Measurements from ENCODE around the gene PLAGL2. TPM values are rescaled to one million over a fixed set of nuclear protein-coding genes. Genes with fewer than 3 reads are reported as not detected.
"Not testable (repeated sequence)": the region's sequence is repeated elsewhere in the genome, so short reads cannot be mapped to it uniquely, and the experiment has no call there.

Gene PLAGL2, protein sequence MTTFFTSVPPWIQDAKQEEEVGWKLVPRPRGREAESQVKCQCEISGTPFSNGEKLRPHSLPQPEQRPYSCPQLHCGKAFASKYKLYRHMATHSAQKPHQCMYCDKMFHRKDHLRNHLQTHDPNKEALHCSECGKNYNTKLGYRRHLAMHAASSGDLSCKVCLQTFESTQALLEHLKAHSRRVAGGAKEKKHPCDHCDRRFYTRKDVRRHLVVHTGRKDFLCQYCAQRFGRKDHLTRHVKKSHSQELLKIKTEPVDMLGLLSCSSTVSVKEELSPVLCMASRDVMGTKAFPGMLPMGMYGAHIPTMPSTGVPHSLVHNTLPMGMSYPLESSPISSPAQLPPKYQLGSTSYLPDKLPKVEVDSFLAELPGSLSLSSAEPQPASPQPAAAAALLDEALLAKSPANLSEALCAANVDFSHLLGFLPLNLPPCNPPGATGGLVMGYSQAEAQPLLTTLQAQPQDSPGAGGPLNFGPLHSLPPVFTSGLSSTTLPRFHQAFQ
- total RNA-seq = 2.0 and 2.6 TPM in 2 replicates

- DNase-seq (ENCODE audit: low read depth, low spot score) = peak; percentile 43
These were observed at the start of gene PLAGL2, which contains the start of gene POFUT1 for GRCh38 chr20:32207626-32208498. TSS of gene PLAGL2 (minus strand) at chr20:32207743. CDS start at chr20:32202178, 5,565 bp downstream. TSS of gene POFUT1 (plus strand) at chr20:32207880. CDS start at chr20:32207942, 62 bp downstream.

GRCh38 chr20:32252189-32252588, 44.6 kb upstream of the PLAGL2 start:
- DNase-seq (ENCODE audit: low read depth, low spot score) = no peak

DNA sequence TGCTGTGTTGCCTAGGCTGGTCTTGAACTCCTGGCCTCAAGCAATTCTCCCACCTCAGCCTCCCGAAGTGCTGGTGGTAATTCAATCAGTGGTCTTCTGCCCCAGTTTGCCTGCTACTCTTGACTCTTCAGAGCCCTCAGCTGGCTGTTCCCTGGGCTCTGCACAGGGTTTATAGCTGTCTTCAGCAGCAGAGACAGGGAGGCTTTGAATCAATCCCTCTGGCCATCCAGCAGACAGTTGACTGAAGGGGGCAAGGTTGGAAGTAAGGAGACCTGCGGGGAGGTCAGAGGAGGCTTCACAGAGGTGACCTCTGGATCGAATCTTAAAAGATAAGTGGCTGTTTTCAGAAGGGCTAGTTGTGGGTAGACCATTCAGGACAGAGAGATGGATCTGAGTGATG, 43.9 kb upstream of the PLAGL2 start:
- no peak for DNase-seq (ENCODE audit: low read depth, low spot score)

GRCh38 chr20:32249030-32249738, 41.6 kb upstream of the PLAGL2 start:
- no peak for DNase-seq (ENCODE audit: low read depth, low spot score)

DNA sequence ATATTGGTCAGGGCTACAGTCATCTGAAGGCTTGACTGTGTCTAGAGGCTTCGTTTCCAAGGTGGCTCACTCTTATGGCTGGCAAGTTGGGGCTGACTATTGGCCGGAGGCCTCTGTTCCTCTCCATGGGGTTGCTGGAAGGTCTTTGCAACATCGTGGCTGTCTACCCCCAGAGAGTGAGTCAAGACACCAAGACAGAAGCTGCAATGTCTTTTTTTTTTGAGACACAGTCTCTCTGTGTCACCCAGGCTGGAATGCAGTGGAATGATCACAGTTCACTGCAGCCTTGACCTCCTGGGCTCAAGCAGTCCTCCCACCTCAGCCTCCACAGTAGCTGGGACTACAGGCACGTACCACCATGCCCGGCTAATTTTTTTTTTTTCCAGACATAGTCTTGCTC, 40.5 kb upstream of the PLAGL2 start:
- DNase-seq (ENCODE audit: low read depth, low spot score) = no peak

- not testable (repeated sequence) for DNase-seq (ENCODE audit: low read depth, low spot score)
These were observed 38.7 kb upstream of the PLAGL2 start for GRCh38 chr20:32246208-32246607.

- DNase-seq (ENCODE audit: low read depth, low spot score) = no peak
These were observed 37.4 kb upstream of the PLAGL2 start for GRCh38 chr20:32244959-32245358.

DNA sequence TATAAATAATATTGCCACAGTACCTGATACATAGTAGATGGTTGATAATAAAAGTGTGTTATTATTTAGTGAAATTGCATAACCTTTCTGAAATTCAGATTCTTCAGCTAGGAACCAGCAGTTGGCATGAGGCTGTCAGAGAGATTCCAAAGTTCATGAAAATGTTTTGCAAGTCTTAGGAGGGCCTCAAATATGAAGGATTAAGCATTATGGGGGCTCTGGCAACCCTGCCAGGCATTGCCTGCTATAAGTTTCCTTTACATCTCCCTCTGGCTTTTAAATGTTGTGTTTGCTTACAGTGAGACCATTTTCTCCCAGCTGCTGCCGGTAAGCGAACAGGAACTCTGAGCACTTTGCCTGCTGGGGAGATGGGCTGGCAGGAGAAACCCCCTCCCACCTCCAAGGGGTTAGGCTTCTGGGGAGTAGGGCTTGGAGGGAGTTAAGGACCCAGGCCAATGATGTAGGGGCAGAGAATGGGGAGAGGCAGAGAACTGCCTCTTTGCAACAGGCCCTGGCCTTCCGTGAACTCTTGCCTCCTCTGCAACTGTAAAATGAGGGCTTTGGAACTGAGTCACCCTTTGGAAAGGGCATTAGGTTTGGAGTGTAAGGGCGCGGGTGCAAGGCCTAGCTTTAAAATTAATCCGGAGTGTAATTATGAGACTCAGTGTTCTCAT, 36.7 kb upstream of the PLAGL2 start:
- no peak for DNase-seq (ENCODE audit: low read depth, low spot score)

GRCh38 chr20:32241807-32242206, 34.3 kb upstream of the PLAGL2 start:
- DNase-seq (ENCODE audit: low read depth, low spot score) = no peak

DNA sequence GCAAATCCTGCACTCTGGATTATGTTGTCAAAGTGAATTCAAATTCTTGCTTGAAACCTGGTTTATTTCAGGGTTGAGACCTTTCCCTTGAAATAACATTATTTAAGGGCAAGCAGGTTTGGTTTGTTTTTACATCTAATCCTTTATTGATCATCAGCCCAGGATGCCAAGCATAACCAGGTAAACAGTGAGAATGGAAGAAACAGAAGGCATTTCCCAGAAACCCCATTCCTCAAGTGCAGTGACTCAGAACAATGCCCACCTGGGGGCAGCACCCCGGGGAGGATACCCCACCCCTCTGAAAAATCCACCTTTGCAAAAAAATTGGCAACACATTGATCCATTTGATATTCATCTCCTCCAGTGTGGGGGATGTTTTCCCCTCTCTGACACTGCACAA, 32.7 kb upstream of the PLAGL2 start:
- no peak for DNase-seq (ENCODE audit: low read depth, low spot score)

GRCh38 chr20:32238483-32239425, 31.2 kb upstream of the PLAGL2 start:
- DNase-seq (ENCODE audit: low read depth, low spot score) = no peak

- no peak for DNase-seq (ENCODE audit: low read depth, low spot score)
These were observed 29.9 kb upstream of the PLAGL2 start for GRCh38 chr20:32237419-32237818.

DNA sequence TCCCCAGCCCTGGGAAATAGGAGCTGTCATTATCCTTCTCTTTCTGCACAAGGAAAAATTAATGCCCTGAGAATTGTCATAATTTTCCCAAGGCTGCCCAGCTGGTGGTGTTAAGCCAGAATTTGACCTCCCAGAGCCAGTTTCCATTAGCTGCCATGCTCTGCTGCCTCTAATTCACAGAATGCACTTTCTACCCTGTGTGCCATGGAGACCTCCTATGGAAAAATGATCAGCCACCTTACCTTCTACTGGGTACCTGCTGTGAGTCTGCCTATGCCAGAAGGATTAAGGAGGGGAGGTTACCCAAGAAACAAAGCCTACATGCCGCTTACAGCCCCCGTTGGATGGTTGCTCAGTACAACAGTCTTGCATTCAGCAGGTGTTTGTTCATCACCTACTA, 29.3 kb upstream of the PLAGL2 start:
- DNase-seq (ENCODE audit: low read depth, low spot score) = no peak

DNA sequence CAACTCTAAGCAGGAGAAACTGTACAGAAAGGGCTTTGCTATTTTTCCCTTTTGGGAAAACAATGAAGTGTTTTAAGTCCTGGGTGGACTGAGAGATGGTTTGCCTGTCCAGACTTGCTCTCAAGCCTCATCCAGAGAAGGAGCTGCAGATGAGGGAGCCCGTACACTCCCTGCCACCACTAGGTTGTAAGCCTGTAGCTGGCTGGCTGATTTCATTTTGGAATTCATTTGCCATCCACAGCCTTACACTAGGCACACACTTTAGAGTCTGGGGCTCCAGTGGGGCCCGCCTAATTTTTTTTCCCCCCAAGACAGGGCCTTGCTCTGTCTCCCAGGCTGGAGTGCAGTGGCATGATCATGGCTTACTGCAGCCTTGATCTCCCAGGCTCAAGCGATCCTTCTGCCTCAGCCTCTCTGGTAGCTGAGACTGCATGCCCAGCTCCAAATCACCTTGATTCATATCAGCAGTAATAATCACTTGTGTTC, 28.5 kb upstream of the PLAGL2 start:
- DNase-seq (ENCODE audit: low read depth, low spot score) = no peak

DNA sequence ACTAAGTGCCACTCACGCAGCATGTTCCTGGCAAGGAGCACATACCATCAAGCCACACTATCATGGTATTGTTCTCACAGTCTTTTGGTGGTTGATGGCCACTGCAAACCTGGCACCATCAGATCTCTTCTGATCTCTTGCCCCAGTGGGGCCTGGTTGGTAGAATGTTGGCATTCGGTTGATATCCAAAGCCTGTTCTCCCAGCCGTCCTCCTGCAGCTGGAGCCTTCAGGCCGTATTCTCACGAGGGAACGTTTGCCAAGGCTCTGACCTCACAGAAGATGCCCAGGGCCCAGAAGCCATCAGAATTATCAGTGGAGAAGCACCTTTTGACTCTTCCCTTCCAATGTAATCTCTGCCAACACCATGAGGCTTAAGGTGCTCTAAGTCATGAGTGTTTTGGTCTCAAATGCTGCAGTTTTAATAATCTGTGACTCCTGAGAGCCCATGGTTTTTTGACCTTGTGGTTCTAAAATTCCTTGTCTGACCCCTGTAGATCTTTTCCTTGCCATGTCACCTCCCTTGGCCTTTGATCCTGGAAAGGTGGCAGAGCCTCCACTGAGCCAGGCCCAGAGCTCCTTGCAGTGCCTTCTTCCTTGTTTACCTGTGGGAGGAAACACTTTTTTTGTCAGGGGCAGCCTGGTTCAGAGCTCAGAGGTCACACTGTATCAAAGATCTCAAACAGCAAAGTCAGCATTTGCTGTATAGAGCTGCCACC, 27.9 kb upstream of the PLAGL2 start:
- no peak for DNase-seq (ENCODE audit: low read depth, low spot score)

GRCh38 chr20:32234135-32234808, 26.7 kb upstream of the PLAGL2 start:
- DNase-seq (ENCODE audit: low read depth, low spot score) = no peak

DNA sequence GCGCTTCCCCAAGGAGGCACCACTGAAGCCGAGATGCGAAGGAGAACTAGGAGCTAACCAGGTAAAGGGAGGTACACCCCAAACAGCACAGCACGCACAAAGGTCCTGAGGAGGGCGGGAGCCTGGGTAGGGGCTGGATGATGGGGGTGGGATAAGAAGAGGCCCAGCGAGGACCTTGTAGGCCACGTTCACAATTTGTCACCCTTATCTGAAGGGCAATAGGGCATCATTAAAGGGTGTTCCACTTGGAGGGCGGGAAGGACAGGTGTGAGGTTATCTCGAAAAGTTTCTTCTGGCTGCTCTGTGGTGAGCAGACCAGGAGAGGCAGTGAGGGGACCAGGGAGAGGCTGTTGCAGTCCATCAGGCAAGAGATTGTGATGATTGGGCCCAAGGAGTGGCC, 25.7 kb upstream of the PLAGL2 start:
- DNase-seq (ENCODE audit: low read depth, low spot score) = no peak

DNA sequence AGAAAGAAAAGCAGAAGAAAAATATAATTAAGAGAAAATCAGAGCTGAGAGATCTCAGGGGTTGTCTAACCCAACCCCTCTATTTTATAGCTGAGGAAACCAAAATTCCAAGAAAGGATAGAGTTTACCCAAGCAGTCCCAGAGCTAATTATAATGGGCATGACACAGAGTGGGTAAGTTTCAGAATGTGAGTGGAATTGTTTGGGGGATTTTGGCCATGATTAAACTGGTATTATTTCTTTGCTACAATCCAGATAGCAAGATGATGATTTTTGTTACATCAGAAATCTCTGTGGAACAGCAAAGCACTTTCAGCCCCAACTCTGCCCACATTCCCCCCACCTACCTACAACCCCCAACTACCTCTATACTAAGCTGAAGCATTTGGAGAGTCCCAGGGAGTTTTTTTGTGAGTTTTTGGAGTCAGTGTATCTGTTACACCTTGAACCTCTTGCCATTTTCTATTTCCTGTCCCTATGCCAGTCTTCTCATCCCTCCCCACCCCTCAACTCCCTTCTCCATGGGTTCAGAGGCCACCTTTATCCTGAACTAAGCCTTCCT, 24.9 kb upstream of the PLAGL2 start:
- no peak for DNase-seq (ENCODE audit: low read depth, low spot score)

Measured in pulmonary artery endothelial cell (primary cell).